Endothelial cell (in vitro differentiated cells): ENCODE results near the gene SWAP70. TPM values are rescaled to one million over a fixed set of nuclear protein-coding genes. Genes with fewer than 3 reads are reported as not detected.
"Not testable (repeated sequence)": the region's sequence is repeated elsewhere in the genome, so short reads cannot be mapped to it uniquely, and the experiment has no call there.

Experiments used
- DNase-seq: peaks from one replicate; pipeline ENCODE4 v3.0.0; 2021; ENCODE audit warnings: low spot score
- H3K27ac Mint-ChIP-seq: one replicate; pipeline ENCODE4 v1.8.0; 2021; ENCODE audit warnings: mixed read lengths, inconsistent platforms; ENCODE audit not compliant: unreplicated experiment
- H3K27me3 Mint-ChIP-seq: one replicate; pipeline ENCODE4 v1.8.0; 2021; ENCODE audit warnings: mild to moderate bottlenecking, moderate library complexity, mixed read lengths, inconsistent platforms; ENCODE audit not compliant: unreplicated experiment
- H3K36me3 Mint-ChIP-seq: one replicate; pipeline ENCODE4 v1.8.0; 2021; ENCODE audit warnings: mild to moderate bottlenecking, low read depth, mixed read lengths, inconsistent platforms; ENCODE audit not compliant: unreplicated experiment
- H3K4me1 Mint-ChIP-seq: one replicate; pipeline ENCODE4 v1.8.0; 2021; ENCODE audit warnings: mild to moderate bottlenecking, mixed read lengths, inconsistent platforms; ENCODE audit not compliant: unreplicated experiment
- H3K4me3 Mint-ChIP-seq: one replicate; pipeline ENCODE4 v1.8.0; 2021; ENCODE audit warnings: mild to moderate bottlenecking, mixed read lengths, inconsistent platforms; ENCODE audit not compliant: unreplicated experiment
- H3K9me3 Mint-ChIP-seq: one replicate; pipeline ENCODE4 v1.8.0; 2021; ENCODE audit warnings: mixed read lengths, inconsistent platforms; ENCODE audit not compliant: unreplicated experiment
- CTCF ChIP-seq: fragments of 200-600 bp; sonication (generic); IDR thresholded peaks from one replicate; pipeline ENCODE4 v1.5.0; 2021; ENCODE audit warnings: antibody characterized with exemption; ENCODE audit not compliant: unreplicated experiment
- total RNA-seq: library from RNA; stranded (reverse); fragmentation: NEBNext Ultra II Directional; extraction: Animal tissue kit (Norgen Biotek cat#: 25700); gene quantifications from one replicate; pipeline ENCODE4 v1.2.1, GENCODE V29; 2021; ENCODE audit not compliant: unreplicated experiment

The SWAP70 gene
- total RNA-seq, 1 donor from 2014 or later = 36.0 TPM

GRCh38 chr11:9688716-9689511, 25.0 kb downstream of the SWAP70 start:
- H3K9me3 Mint-ChIP-seq = no peaks in the 10 kb centered on the region
- H3K36me3 Mint-ChIP-seq = no peaks in the 10 kb centered on the region
- H3K27me3 Mint-ChIP-seq = no peaks in the 10 kb centered on the region
- no peak for TF ChIP-seq CTCF
- H3K4me1 Mint-ChIP-seq = peaks cover 15% of the 10 kb centered on the region
- DNase-seq = no peak
- H3K27ac Mint-ChIP-seq = no peak overlapping the region
- H3K4me3 Mint-ChIP-seq = no peak overlapping the region

- no peak for DNase-seq
- Mint-ChIP-seq H3K27ac (no peak overlapping the region), H3K27me3 (no peaks in the 10 kb centered on the region), H3K4me3 (no peak overlapping the region), H3K4me1 (peaks cover 19% of the 10 kb centered on the region), H3K9me3 (no peaks in the 10 kb centered on the region), H3K36me3 (peaks cover 5% of the 10 kb centered on the region)
- TF ChIP-seq CTCF = no peak
These were observed 25.8 kb downstream of the SWAP70 start for GRCh38 chr11:9689721-9690120.

GRCh38 chr11:9691865-9692264, 28.0 kb downstream of the SWAP70 start:
- DNase-seq = no peak
- Mint-ChIP-seq H3K27ac (no peak overlapping the region), H3K4me1 (peaks cover 19% of the 10 kb centered on the region), H3K27me3 (no peaks in the 10 kb centered on the region), H3K4me3 (no peak overlapping the region), H3K36me3 (peaks cover 14% of the 10 kb centered on the region), H3K9me3 (no peaks in the 10 kb centered on the region)
- no peak for TF ChIP-seq CTCF

GRCh38 chr11:9692691-9693090, 28.8 kb downstream of the SWAP70 start:
- no peak for TF ChIP-seq CTCF
- peaks cover 19% of the 10 kb centered on the region for H3K4me1 Mint-ChIP-seq
- no peaks in the 10 kb centered on the region for H3K9me3 Mint-ChIP-seq
- H3K27me3 Mint-ChIP-seq = no peaks in the 10 kb centered on the region
- peaks cover 14% of the 10 kb centered on the region for H3K36me3 Mint-ChIP-seq
- DNase-seq = no peak
- no peak overlapping the region for H3K4me3 Mint-ChIP-seq
- peak overlapping the region; percentile 65 for H3K27ac Mint-ChIP-seq

- Mint-ChIP-seq H3K36me3 (peaks cover 14% of the 10 kb centered on the region), H3K4me1 (peaks cover 19% of the 10 kb centered on the region), H3K4me3 (peak overlapping the region; percentile 26), H3K27ac (no peak overlapping the region), H3K27me3 (no peaks in the 10 kb centered on the region), H3K9me3 (no peaks in the 10 kb centered on the region)
- DNase-seq = no peak
- no peak for TF ChIP-seq CTCF
These were observed 30.1 kb downstream of the SWAP70 start for GRCh38 chr11:9693801-9694553.

GRCh38 chr11:9695228-9695627, 31.4 kb downstream of the SWAP70 start:
- not testable (repeated sequence) for H3K4me3 Mint-ChIP-seq, H3K27me3 Mint-ChIP-seq, H3K9me3 Mint-ChIP-seq, DNase-seq, H3K27ac Mint-ChIP-seq
- Mint-ChIP-seq H3K4me1 (peaks cover 19% of the 10 kb centered on the region), H3K36me3 (peaks cover 14% of the 10 kb centered on the region)
